ENCODE data around the gene PRR32.
"Not testable (repeated sequence)": the region's sequence is repeated elsewhere in the genome, so short reads cannot be mapped to it uniquely, and the experiment has no call there.

The PRR32 gene

GRCh38 chrX:126819429-126819828 lies at the start of gene PRR32:
Gene PRR32, plus strand, starts transcription at chrX:126819729. Its CDS starts 115 bp downstream, at chrX:126819844.
- no peak for DNase-seq

GRCh38 chrX:126770179-126770578 lies 49.4 kb upstream of the PRR32 start:
- no peak for DNase-seq

- DNase-seq: no peak
Measured at GRCh38 chrX:126785539-126785938, 34.0 kb upstream of the PRR32 start.

- DNase-seq: no peak
Measured at GRCh38 chrX:126799059-126799458, 20.5 kb upstream of the PRR32 start.

- DNase-seq: not testable (repeated sequence)
Measured at GRCh38 chrX:126806784-126807183, 12.7 kb upstream of the PRR32 start.

GRCh38 chrX:126815806-126816205 lies 3.7 kb upstream of the PRR32 start:
- no peak for DNase-seq

GRCh38 chrX:126820700-126821420 lies 1.3 kb downstream of the PRR32 start:
- DNase-seq: no peak

GRCh38 chrX:126824338-126825007 lies 4.9 kb downstream of the PRR32 start:
- no peak for DNase-seq

- DNase-seq: no peak
Measured at GRCh38 chrX:126825566-126826193, 6.2 kb downstream of the PRR32 start.

- DNase-seq: no peak
Measured at GRCh38 chrX:126836186-126836585, 16.7 kb downstream of the PRR32 start.

- DNase-seq: no peak
Measured at GRCh38 chrX:126847143-126847542, 27.6 kb downstream of the PRR32 start.

- DNase-seq: no peak
Measured at GRCh38 chrX:126855839-126856524, 36.5 kb downstream of the PRR32 start.

Measured in CD4-positive, alpha-beta T cell treated with Interleukin-17A for 1 hour (primary cell).